Cerebellar cortex (tissue), 1 donor: ENCODE data around the gene PSMD1.
"Not testable (repeated sequence)": the region's sequence is repeated elsewhere in the genome, so short reads cannot be mapped to it uniquely, and the experiment has no call there.

ENCODE experiments used
- DNase-seq: peaks from one replicate; pipeline ENCODE4 v3.0.0-alpha.2; 2015; ENCODE audit warnings: low spot score

PSMD1 gene

GRCh38 chr2:231117148-231117547 is 60.5 kb downstream of the PSMD1 start:
- DNase-seq, result no peak

GRCh38 chr2:231117922-231118613 is 61.4 kb downstream of the PSMD1 start:
- DNase-seq, result peak; percentile 37

GRCh38 chr2:231118614-231118942 is 61.9 kb downstream of the PSMD1 start:
- peak; percentile 49 for DNase-seq

GRCh38 chr2:231123362-231123898 is 66.8 kb downstream of the PSMD1 start:
- DNase-seq, result peak; percentile 34

- DNase-seq, result peak; percentile 51
Measured at GRCh38 chr2:231124838-231125568, 68.3 kb downstream of the PSMD1 start, which contains the start of gene HTR2B. TSS of gene HTR2B (minus strand) at chr2:231125042. CDS start at chr2:231123764, 1,278 bp downstream.

- no peak for DNase-seq
Measured at GRCh38 chr2:231126123-231126522, 69.5 kb downstream of the PSMD1 start.

GRCh38 chr2:231127480-231127879 is 70.8 kb downstream of the PSMD1 start:
- DNase-seq, result no peak

GRCh38 chr2:231127936-231128335 is 71.3 kb downstream of the PSMD1 start:
- DNase-seq, result no peak

- DNase-seq, result no peak
Measured at GRCh38 chr2:231128541-231128940, 71.9 kb downstream of the PSMD1 start.

- no peak for DNase-seq
Measured at GRCh38 chr2:231129216-231129615, 72.5 kb downstream of the PSMD1 start.

- DNase-seq, result no peak
Measured at GRCh38 chr2:231130336-231131056, 73.8 kb downstream of the PSMD1 start.

GRCh38 chr2:231132129-231132528 is 75.5 kb downstream of the PSMD1 start:
- no peak for DNase-seq

GRCh38 chr2:231133365-231134099 is 76.9 kb downstream of the PSMD1 start:
- DNase-seq, result no peak

- DNase-seq, result no peak
Measured at GRCh38 chr2:231134910-231135655, 78.4 kb downstream of the PSMD1 start.

- no peak for DNase-seq
Measured at GRCh38 chr2:231138699-231139098, 82.0 kb downstream of the PSMD1 start.

GRCh38 chr2:231139796-231140195 is 83.1 kb downstream of the PSMD1 start:
- DNase-seq, result no peak

GRCh38 chr2:231140808-231141207 is 84.1 kb downstream of the PSMD1 start:
- DNase-seq, result not testable (repeated sequence)

- DNase-seq, result no peak
Measured at GRCh38 chr2:231144896-231145295, 88.2 kb downstream of the PSMD1 start.

GRCh38 chr2:231146665-231147064 is 90.0 kb downstream of the PSMD1 start:
- no peak for DNase-seq

- no peak for DNase-seq
Measured at GRCh38 chr2:231152800-231153557, 96.3 kb downstream of the PSMD1 start.
